Left hindlimb (tissue), 1 donor: ENCODE data around the gene LEMD2.

Source experiments
- DNase-seq: peaks from one replicate; pipeline ENCODE4 v3.0.0-alpha.2; 2018

LEMD2 gene

GRCh38 chr6:33754222-33754621 lies 34.7 kb downstream of the LEMD2 start:
- DNase-seq: no peak

DNA sequence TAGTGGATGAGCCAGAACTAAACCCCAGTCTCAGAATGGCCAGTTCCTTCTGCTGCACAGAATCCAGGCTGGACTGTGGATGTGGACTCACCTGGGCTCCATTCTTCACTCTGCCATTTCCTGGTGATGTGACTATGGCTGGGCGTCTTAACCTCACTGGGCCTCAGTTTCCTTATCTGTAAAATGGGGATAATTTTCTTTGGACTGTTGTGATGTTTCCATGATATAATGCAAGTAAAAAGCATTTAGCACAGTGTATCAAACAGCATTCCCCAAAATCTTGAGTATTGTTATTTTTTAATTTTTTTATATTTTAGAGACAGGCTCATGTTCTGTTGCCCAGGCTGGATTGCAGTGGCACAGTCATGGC lies 36.3 kb downstream of the LEMD2 start:
- DNase-seq: no peak

DNA sequence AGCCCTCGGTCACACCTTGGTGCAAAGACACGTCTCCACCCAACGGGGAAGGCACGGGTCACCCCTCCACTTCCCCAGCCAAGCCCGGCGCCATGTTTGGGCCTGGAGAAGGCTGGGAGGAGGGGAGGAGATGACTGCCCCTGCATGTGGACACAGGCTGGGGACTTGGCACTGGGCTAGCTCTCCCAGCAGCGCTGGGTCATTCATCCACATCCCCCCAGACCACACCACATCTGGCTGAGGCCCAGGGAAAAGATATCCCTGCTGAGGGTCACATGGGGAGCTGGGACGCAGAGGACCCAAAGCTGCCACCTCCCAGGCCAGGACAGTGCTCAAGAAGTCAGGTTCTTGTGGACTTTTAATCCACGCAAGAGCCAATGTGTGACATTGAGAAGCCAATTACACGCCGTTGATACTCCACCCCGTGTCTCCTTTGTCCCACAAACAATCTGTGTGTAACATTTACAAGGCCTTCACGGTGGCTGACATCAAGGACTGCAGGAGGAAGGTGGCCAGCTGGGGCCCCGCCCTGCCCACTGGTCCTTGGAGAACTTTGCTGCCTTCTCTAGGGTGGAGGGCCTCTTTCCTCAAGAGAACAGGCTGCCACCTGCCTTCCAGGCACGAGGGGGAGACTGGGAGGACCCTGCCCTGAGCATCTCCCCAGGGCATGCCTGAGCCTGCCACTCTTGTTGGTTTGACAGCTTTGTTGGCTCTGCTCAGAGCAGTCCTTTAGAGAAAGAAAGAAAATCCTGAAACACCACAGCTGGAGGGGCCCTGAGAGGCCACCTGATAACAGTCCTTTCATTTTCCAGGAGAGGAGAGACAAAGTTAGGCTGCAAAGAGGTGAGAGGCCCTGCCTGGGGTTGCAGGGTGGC lies 36.9 kb downstream of the LEMD2 start:
- no peak for DNase-seq

- DNase-seq: no peak
Observed at GRCh38 chr6:33750244-33750991, 38.5 kb downstream of the LEMD2 start.

GRCh38 chr6:33749401-33749800 lies 39.5 kb downstream of the LEMD2 start:
- DNase-seq: no peak

DNA sequence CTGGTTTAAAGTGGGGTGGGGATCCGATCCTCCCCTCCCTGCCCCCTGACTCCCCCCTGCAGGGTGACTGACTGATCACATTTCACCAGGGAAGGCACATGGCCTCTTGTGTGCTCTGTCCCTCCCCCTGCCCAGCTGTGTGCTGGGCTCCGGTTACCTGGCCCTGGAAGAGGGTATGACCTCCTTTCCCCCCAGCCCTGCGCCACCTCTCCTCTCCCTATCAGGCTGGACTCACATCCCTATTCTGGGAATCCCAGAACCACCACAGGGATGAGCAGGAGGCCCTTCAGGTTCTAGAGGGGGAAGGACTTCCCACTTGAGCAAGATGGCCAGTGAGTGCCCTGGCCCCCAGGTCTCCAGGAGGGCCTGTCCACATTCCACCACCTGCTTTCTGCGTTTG lies 40.1 kb downstream of the LEMD2 start:
- no peak for DNase-seq

- no peak for DNase-seq
Observed at GRCh38 chr6:33747823-33748222, 41.1 kb downstream of the LEMD2 start.

GRCh38 chr6:33746651-33747100 lies 42.3 kb downstream of the LEMD2 start, which contains the start of gene IP6K3:
Gene IP6K3 (minus strand): TSS chr6:33746905. CDS start chr6:33735476, 11,429 bp downstream.
- DNase-seq: peak; percentile 58

GRCh38 chr6:33746036-33746600 lies 42.8 kb downstream of the LEMD2 start:
- DNase-seq: peak; percentile 61

DNA sequence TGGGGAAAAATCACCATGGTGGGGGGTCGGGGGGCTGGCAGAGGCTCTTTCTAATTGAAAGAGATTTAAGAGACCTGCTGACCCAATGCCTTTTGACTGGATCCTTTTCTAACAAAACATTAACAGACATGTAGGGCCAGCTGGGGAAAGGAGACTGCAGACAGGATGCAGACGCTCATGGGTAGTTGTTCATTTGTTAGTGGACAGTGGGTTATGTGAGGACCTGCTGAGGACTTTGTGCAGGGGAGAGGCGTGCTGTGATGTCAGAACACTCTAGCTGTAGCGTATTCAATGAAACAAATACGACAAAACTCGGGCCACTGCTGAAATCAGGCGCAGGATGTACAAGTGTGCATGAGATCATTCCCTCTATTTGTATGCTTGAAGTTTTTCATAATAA lies 43.4 kb downstream of the LEMD2 start:
- DNase-seq: no peak

DNA sequence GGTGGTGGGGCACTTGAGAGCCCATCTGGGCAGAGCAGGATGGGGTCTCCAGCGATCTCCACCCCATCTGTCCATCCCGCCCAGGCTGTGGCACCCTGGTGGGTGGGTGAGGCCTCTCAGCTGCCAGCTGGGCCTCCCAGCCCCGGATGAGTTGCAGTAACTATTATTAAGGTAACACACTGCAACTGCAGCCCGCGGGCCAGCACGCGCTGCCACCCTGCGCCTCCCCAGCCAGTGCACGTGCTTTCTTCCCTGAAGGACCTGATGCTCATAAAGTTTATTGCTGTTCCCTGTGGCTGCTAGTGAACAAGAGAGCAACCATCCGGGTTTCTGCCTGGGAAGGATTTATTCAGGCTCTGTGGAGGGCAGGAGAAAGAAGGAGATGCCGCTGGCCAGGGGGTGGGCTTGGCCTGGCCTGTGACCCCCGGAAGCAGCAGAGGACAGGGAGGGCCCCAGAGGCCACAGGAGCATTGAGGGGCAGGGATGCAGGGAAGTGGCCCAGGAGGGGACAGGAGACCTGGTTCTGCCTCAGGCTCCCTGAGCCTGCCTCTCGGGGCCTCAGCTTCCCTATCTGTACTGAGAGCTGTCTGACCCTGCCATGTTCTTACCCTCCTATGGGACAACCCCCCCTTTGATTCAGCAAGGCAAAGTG lies 43.9 kb downstream of the LEMD2 start:
- DNase-seq: no peak

- DNase-seq: peak; percentile 60
Observed at GRCh38 chr6:33744001-33744848, 44.7 kb downstream of the LEMD2 start.

- DNase-seq: no peak
Observed at GRCh38 chr6:33742837-33743236, 46.1 kb downstream of the LEMD2 start.

- no peak for DNase-seq
Observed at GRCh38 chr6:33742092-33742491, 46.8 kb downstream of the LEMD2 start.

DNA sequence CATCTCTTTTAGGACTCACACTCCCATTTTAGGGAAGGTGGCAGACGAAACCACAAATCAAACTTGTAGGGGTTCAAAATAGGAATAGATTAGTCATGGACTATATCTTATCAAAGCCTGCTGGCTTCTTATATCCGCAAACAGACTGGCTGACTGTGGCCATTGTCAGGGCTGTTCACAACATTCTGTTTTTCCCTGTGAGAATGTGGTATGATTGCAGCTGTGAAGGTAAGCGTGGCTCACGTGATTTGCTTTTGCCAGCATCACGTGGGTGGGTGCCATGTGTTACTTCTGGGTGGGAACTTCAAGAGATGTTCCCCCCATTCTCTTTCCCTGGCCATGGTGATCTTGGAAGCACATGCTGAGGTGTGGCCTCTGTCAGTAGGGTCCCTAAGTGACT lies 48.1 kb downstream of the LEMD2 start:
- no peak for DNase-seq

DNA sequence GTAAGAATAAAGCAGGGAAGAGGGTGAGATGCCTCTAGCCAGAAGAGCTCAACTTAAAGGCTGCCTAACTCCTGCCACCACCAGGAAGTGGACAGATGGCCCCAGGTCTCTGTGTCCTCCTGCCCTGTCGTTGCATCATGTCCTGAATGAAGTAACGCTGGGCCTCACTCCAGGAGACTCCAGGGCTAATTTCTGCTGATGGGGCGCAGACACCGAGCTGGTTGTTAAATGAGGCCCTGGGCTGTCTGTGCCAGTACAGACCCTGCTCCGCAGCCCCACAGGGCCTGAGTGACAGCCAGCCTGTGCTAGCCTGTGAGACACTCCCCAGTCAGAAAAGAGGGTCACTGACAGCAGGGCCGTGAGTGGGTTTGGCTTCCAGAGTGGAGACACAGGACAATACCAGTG lies 48.7 kb downstream of the LEMD2 start:
- DNase-seq: no peak

GRCh38 chr6:33739571-33739970 lies 49.4 kb downstream of the LEMD2 start:
- no peak for DNase-seq

DNA sequence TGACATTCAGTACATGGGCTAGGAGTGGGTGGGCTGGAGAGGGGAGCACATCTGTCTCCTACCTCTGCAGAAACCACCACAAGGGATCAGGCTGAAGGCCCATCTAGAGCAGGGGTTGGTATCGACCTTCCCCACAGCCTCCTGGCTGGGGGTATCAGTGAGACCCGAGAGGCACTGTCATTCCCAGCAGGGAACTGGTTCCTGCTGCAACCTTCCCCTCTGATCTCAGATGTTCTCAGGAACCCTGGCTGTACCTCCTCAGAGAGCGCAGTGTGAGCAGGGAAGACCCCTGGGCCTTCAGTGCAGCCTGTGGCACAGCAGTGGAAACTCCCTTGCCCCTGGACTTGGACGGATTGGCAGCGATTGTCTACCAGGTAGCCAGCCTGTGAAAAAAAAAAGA lies 50.1 kb downstream of the LEMD2 start:
- no peak for DNase-seq

DNA sequence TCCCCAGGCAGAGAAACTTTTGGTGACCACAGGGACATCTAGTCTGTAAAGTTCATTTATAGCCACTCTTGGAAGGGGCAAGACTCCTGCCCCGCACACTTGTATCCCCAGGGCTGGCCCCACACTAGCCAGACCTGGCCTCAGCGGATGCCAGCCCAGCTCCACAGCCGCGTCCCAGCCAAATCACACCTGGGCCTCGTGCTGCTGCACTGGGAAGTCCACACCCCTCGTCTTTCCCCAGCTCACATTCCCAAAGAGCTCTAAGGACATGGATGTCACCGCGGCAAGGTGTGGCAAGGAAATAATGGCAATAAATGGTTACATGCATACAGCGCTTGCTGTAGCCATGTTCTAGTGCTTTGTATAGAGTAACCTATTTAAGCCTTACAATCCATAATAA lies 50.8 kb downstream of the LEMD2 start:
- DNase-seq: no peak

DNA sequence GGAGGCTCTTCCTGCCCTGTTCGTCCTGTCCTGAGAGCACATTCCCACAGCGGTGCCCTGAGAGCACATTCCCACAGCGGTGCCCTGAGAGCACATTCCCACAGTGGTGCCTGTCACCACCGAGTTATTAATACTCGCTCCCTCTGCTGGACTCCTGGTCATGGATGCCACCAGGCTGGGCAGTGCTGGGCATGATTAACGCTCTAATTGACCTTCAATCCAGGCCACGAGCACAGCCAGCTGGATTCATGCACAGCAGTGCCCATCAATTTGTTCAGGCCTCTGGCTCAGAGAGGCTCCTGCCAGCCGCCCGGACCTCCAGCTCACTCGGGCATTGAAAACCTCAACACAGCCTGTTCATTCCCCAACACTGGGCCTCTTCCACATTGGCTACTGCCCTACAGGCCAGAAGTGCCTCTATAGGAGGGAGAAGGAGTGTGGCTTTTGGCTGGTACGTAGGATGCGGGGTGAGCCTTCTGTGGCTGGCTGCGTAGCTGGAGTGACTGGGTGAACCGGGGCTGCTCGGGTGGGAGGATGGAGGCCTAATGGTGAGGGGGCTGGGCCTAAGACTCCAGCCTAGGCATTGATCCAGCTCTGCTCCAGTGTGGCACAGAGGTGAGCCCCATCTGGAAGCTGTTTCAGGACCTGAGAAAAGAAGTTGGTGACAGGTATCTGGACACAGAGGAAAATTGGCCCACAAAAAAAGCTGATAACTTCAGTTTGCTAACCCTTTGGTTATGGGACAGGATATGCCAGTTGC lies 51.5 kb downstream of the LEMD2 start:
- DNase-seq: no peak

DNA sequence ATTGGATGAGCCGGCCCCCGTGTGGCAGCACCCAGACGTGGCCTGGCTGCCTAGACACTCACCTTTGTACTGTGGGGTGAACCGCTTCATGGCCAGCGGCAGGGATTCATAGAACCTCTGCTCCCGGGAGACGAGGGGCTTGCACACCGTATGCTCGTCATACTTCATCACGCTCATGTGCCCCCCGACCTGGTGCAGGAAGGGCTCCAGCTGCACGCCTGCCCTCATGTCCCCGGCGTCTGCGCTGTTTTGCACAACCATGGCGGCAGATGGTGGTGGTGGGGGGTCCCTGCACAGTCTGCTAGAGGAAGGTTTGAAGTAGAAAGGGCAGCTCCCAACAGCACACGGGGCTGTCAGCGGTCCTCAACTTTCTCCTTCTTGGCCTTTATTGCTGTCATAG lies 53.7 kb downstream of the LEMD2 start:
- DNase-seq: no peak

- no peak for DNase-seq
Observed at GRCh38 chr6:33733709-33734007, 55.3 kb downstream of the LEMD2 start.
